B cell (primary cell): ENCODE data around the gene CERS5. TPM values are rescaled to one million over a fixed set of nuclear protein-coding genes. Genes with fewer than 3 reads are reported as not detected.
A peak's percentile ranks its signal among the peaks of the same experiment; 100 is the strongest.

Source experiments
- ATAC-seq: fragments of 200-7000 bp; cut with Tn5 transposase; one replicate; pipeline ENCODE4 v1.10.0; 2021; ENCODE audit warnings: low read depth, mild to moderate bottlenecking, moderate number of reproducible peaks, moderate library complexity
- CTCF ChIA-PET: fragments of 350-600 bp; sonication (Branson Sonifier 250); formaldehyde crosslinking; loops from one replicate; lab custom pipeline; 2021; ENCODE audit warnings: antibody characterized with exemption, inconsistent platforms; lab: Charles Lee
- POLR2A ChIA-PET: fragments of 350-600 bp; sonication (Branson Sonifier 250); formaldehyde crosslinking; loops from one replicate; lab custom pipeline; 2021; ENCODE audit warnings: antibody characterized with exemption; lab: Charles Lee
- DNase-seq: peaks from one replicate; pipeline ENCODE4 v3.0.0; 2013
- H2AFZ ChIP-seq: 2 replicates; pipeline ENCODE4 v1.6.1; 2012; ENCODE audit warnings: mild to moderate bottlenecking, low read depth, low read length; ENCODE audit not compliant: insufficient read depth, poor library complexity, severe bottlenecking
- H3K27ac ChIP-seq, 2 donors: 1 replicate in 1 of 2; 2 replicates in 1 of 2; pipeline ENCODE4 v1.5.1; 2012 to 2013; ENCODE audit warnings: low read length in 2 of 2, mild to moderate bottlenecking in 2 of 2, moderate library complexity in 1 of 2
- H3K27me3 ChIP-seq, 4 experiments: fragments of 200-600 bp in 1 of 4; sonication (generic) in 1 of 4; replicated peaks in 1 of 4; 1 replicate in 2 of 4; 2 replicates in 2 of 4; pipeline versions ENCODE4 v1.6.1 to v1.7.0; 2013 to 2016; ENCODE audit warnings: low read length in 3 of 4, mild to moderate bottlenecking in 2 of 4, mixed read lengths in 1 of 4, moderate library complexity in 1 of 4; ENCODE audit not compliant: insufficient read depth in 4 of 4, control insufficient read depth in 3 of 4; ENCODE audit errors: control extremely low read depth in 1 of 4
- H3K36me3 ChIP-seq, 2 experiments: replicated peaks in 1 of 2; 1 replicate in 1 of 2; 2 replicates in 1 of 2; pipeline versions ENCODE4 v1.6.1 to v1.7.1; 2013; ENCODE audit warnings: low read length in 1 of 2; ENCODE audit not compliant: insufficient read depth in 2 of 2, control insufficient read depth in 1 of 2; ENCODE audit errors: control extremely low read depth in 1 of 2, extremely low read depth in 1 of 2
- H3K4me1 ChIP-seq, 2 donors: fragments of 200-600 bp in 1 of 2; sonication (generic) in 1 of 2; 1 replicate in 1 of 2; 2 replicates in 1 of 2; pipeline versions ENCODE4 v1.5.1 to v1.6.1; 2013 to 2017; ENCODE audit warnings: low read length in 2 of 2; ENCODE audit not compliant: control insufficient read depth in 2 of 2, insufficient read depth in 2 of 2
- H3K4me2 ChIP-seq: replicated peaks from 2 replicates; pipeline ENCODE3; 2012; ENCODE audit warnings: mild to moderate bottlenecking, low read depth, low read length; ENCODE audit not compliant: poor library complexity, severe bottlenecking
- H3K4me3 ChIP-seq, 5 experiments: fragments of 200-600 bp in 1 of 5; sonication (generic) in 1 of 5; 1 replicate in 3 of 5; 2 replicates in 2 of 5; pipeline versions ENCODE4 v1.5.1 to v1.7.0; 2011 to 2016; ENCODE audit warnings: low read length in 4 of 5, mild to moderate bottlenecking in 4 of 5, low read depth in 2 of 5, control low read depth in 1 of 5, moderate library complexity in 1 of 5; ENCODE audit not compliant: insufficient read depth in 1 of 5; ENCODE audit errors: control extremely low read depth in 1 of 5, extremely low read depth in 1 of 5
- H3K79me2 ChIP-seq: fragments of 200-600 bp; sonication (generic); one replicate; pipeline ENCODE4 v1.6.0; 2016; ENCODE audit warnings: low read length; ENCODE audit not compliant: control insufficient read depth, insufficient read depth
- H3K9ac ChIP-seq: fragments of 200-600 bp; sonication (generic); 2 replicates; pipeline ENCODE4 v1.6.1; 2017; ENCODE audit warnings: mild to moderate bottlenecking, low read length, moderate library complexity
- H3K9me3 ChIP-seq, 3 donors: one replicate each; pipeline versions ENCODE4 v1.6.1 to v1.7.1; 2013; ENCODE audit warnings: low read length in 2 of 3; ENCODE audit not compliant: control insufficient read depth in 2 of 3, insufficient read depth in 1 of 3; ENCODE audit errors: control extremely low read depth in 1 of 3
- H4K20me1 ChIP-seq: 2 replicates; pipeline ENCODE4 v1.6.0; 2012; ENCODE audit warnings: mild to moderate bottlenecking, low read length; ENCODE audit not compliant: insufficient read depth, control insufficient read depth, poor library complexity, severe bottlenecking
- H3K27ac Mint-ChIP-seq: one replicate; pipeline ENCODE4 v1.8.0; 2021; ENCODE audit warnings: mixed read lengths
- H3K27me3 Mint-ChIP-seq: one replicate; pipeline ENCODE4 v1.8.0; 2021; ENCODE audit warnings: mixed read lengths
- H3K4me1 Mint-ChIP-seq: one replicate; pipeline ENCODE4 v1.8.0; 2021; ENCODE audit warnings: mixed read lengths
- H3K4me3 Mint-ChIP-seq: one replicate; pipeline ENCODE4 v1.8.0; 2021; ENCODE audit warnings: mixed read lengths
- H3K9me3 Mint-ChIP-seq: one replicate; pipeline ENCODE4 v1.8.0; 2022; ENCODE audit warnings: mixed read lengths; ENCODE audit not compliant: insufficient read depth
- CTCF ChIP-seq: fragments of 200-600 bp; IDR thresholded peaks from one replicate; pipeline ENCODE4 v1.8.0; 2022; ENCODE audit warnings: antibody characterized with exemption, mild to moderate bottlenecking
- EZH2 ChIP-seq: IDR thresholded peaks from 2 replicates; pipeline ENCODE4 v1.6.1; 2012; ENCODE audit warnings: borderline replicate concordance, low read depth, mild to moderate bottlenecking, moderate library complexity, low read length; ENCODE audit not compliant: insufficient read depth, poor library complexity, severe bottlenecking
- WGBS: methylation state at CpG from one replicate; pipeline ENCODE4 v1.1.5; 2013; ENCODE audit warnings: missing lambda C conversion rate; ENCODE audit not compliant: insufficient coverage; 5-methylcytosine and 5-hydroxymethylcytosine counted together
- intact Hi-C: fragments of 100-400 bp; cut with micrococcal nuclease; formaldehyde crosslinking; loops from one replicate; pipeline ENCODE4 v1.10.0; 2022
- polyA plus RNA-seq: library from polyadenylated mRNA; depleted of rRNA; stranded (reverse); fragments of >200 nt; gene quantifications from 2 replicates; pipeline ENCODE4 v1.2.3, GENCODE V29; 2012
- total RNA-seq, 2 donors: library from RNA; stranded (reverse); fragments of 120-200 nt in 1 of 2; gene quantifications; 1 replicate in 1 of 2; 2 replicates in 1 of 2; pipeline versions ENCODE4 v1.2.3 to v1.2.4, GENCODE V29; 2013 to 2022

The CERS5 gene
- total and polyA plus RNA-seq, 2 donors (not counting 1 experiment from before 2014, with no cell fraction given) = 32.3 to 72.0 TPM

GRCh38 chr12:50188875-50189575 lies 21.9 kb upstream of the CERS5 start:
- peak overlapping the region in 1 of 5 experiments; percentile 15 for H3K4me3 ChIP-seq
- H3K4me3 Mint-ChIP-seq = peak overlapping the region; percentile 34
- peak overlapping the region; percentile 41 to 47 for H3K27ac ChIP-seq
- H3K9ac ChIP-seq = no peak overlapping the region
- peak overlapping the region; percentile 72 for H2AFZ ChIP-seq
- no peaks in the 10 kb centered on the region for H3K36me3 ChIP-seq
- peaks cover 10% of the 10 kb centered on the region for H3K4me1 Mint-ChIP-seq
- POLR2A ChIA-PET = no interaction called here
- peak overlapping the region; percentile 92 for H3K27ac Mint-ChIP-seq
- WGBS = 74% methylated on average over 2 of the region's 5 CpGs
- no peaks in the 10 kb centered on the region for H4K20me1 ChIP-seq
- H3K9me3 ChIP-seq = no peaks in the 10 kb centered on the region
- intact Hi-C loops = no loop called here
- ATAC-seq (peak; percentile 63), DNase-seq (peak; percentile 52)
- H3K27me3 Mint-ChIP-seq = no peaks in the 10 kb centered on the region
- TF ChIP-seq CTCF (no peak), EZH2 (no peak)
- H3K9me3 Mint-ChIP-seq = no peaks in the 10 kb centered on the region
- CTCF ChIA-PET = interaction anchor here (1.5 kb wide), 1 partner anchor 12 kb away, joined by 3 read pairs; no protein-coding TSS in a partner anchor
- no peaks in the 10 kb centered on the region for H3K79me2 ChIP-seq
- H3K27me3 ChIP-seq = no peaks in the 10 kb centered on the region
- peak overlapping the region; percentile 41 for H3K4me2 ChIP-seq
- H3K4me1 ChIP-seq = peaks cover 10 to 14% of the 10 kb centered on the region in 2 donors

- no peaks in the 10 kb centered on the region for H4K20me1 ChIP-seq
- H3K4me3 Mint-ChIP-seq = peak overlapping the region; percentile 34
- CTCF ChIA-PET = interaction anchor here (0.7 to 1.5 kb wide), 6 partner anchors 11 to 121 kb away, joined by 3 to 4 read pairs (median 3); no protein-coding TSS in a partner anchor
- H3K27me3 Mint-ChIP-seq = no peaks in the 10 kb centered on the region
- DNase-seq (no peak), ATAC-seq (no peak)
- POLR2A ChIA-PET = interaction anchor here (0.5 kb wide), 1 partner anchor 924 kb away, joined by 4 read pairs; no protein-coding TSS in a partner anchor
- WGBS = no CpG with 5 or more reads among the region's 4 CpGs
- intact Hi-C loops = no loop called here
- H3K9ac ChIP-seq = no peak overlapping the region
- no peak for TF ChIP-seq EZH2
- TF ChIP-seq CTCF = no peak
- no peaks in the 10 kb centered on the region for H3K36me3 ChIP-seq
- H3K4me1 Mint-ChIP-seq = peaks cover 10% of the 10 kb centered on the region
- H3K27me3 ChIP-seq = no peaks in the 10 kb centered on the region
- no peaks in the 10 kb centered on the region for H3K79me2 ChIP-seq
- peak overlapping the region; percentile 41 to 47 for H3K27ac ChIP-seq
- H3K4me1 ChIP-seq = peaks cover 10 to 14% of the 10 kb centered on the region in 2 donors
- peak overlapping the region; percentile 92 for H3K27ac Mint-ChIP-seq
- no peak overlapping the region for H3K4me3 ChIP-seq
- H2AFZ ChIP-seq = peak overlapping the region; percentile 72
- H3K4me2 ChIP-seq = peak overlapping the region; percentile 41
- H3K9me3 ChIP-seq = no peaks in the 10 kb centered on the region
- no peaks in the 10 kb centered on the region for H3K9me3 Mint-ChIP-seq
These were observed 21.1 kb upstream of the CERS5 start for GRCh38 chr12:50188241-50188781.
